GM19455 (cell line): ENCODE results near the gene RAB5IF.
A peak's percentile ranks its signal among the peaks of the same experiment; 100 is the strongest.
"Not testable (repeated sequence)": the region's sequence is repeated elsewhere in the genome, so short reads cannot be mapped to it uniquely, and the experiment has no call there.

ENCODE experiments used
- ATAC-seq: cut with Tn5 transposase; IDR thresholded peaks from one replicate; pipeline ENCODE4 v1.9.1; 2021; ENCODE audit not compliant: unreplicated experiment

Gene RAB5IF

DNA sequence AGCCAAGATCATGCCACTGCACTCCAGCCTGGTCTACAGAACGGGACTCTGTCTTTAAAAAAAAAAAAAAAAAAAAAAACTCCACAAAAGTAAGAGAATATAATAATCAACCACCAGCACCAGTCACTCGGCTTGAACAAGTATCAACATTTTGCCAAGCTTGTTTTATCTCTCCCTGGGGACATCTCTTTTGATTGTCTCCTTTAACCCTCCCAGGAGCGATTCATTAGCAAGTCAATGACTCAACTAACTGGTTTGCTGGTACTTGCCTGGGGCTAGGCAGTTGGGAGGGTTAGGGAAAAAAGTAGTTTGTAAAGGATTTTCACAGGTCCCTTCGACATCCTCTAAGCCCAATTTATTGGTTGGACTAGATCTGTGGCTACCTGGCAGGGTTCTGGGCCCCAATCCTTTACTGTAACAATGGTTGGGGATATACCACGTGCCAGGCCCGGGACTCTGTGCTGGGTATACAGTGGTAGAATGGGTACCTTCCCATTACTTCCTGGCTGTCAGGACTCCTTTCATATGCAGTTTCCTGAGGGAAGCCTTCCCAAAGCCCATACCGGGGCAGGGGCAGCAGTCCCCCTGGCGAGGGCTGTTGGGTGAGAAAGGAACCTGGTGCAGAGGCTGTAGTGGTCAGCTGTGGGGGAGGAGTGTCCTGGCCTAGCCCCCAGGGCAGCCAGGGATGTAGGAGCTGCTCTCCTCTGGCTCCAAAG lies 20.0 kb upstream of the RAB5IF start:
- ATAC-seq: no peak

DNA sequence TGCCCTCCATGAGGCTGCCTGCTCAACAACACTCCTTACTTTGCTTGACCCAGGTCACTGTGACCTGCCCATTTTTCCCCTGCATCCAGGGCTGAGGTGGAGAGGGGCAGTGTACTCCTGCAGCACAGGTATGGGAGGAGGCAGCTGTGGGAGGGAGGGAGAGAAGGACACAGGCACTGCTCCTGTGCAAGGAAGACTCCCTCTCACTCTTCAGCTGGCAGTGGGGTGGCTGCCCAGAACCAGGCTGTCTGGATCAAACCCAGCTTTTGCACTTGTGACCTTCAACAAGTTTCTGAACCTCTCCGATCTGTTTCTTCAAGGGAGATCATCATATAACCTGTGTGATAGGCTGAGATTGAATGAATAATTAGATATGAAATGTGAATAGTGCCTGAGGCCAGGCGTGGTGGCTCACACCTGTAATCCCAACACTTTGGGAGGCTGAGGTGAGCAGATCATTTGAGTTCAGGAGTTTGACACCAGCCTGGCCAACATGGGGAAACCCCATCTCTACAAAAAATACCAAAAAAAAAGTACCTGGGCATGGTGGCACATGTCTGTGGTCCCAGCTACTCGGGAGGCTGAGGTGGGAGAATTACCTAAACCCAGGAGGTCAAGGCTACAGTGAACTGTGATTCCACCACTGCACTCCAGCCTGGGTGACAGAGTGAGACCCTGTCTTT lies 18.1 kb upstream of the RAB5IF start:
- no peak for ATAC-seq

DNA sequence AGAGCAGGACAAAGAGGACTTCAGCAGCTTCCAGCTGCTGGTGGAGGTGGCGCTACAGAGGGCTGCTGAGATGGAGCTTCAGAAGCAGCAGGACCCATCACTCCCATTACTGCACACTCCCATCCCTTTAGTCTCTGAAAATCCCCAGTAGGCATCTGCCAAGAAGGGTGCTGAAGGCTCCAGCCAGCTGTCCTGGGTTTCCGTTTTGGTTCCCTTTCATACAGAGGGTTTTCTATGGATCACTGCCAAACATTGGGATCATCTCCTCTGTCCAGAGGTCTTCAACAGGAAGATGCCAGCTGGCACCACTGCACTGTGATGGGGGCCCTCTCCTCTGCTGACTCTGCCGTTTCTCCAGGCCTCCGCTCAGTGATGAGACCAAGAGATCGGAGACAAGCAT lies 14.3 kb upstream of the RAB5IF start:
- ATAC-seq: no peak

DNA sequence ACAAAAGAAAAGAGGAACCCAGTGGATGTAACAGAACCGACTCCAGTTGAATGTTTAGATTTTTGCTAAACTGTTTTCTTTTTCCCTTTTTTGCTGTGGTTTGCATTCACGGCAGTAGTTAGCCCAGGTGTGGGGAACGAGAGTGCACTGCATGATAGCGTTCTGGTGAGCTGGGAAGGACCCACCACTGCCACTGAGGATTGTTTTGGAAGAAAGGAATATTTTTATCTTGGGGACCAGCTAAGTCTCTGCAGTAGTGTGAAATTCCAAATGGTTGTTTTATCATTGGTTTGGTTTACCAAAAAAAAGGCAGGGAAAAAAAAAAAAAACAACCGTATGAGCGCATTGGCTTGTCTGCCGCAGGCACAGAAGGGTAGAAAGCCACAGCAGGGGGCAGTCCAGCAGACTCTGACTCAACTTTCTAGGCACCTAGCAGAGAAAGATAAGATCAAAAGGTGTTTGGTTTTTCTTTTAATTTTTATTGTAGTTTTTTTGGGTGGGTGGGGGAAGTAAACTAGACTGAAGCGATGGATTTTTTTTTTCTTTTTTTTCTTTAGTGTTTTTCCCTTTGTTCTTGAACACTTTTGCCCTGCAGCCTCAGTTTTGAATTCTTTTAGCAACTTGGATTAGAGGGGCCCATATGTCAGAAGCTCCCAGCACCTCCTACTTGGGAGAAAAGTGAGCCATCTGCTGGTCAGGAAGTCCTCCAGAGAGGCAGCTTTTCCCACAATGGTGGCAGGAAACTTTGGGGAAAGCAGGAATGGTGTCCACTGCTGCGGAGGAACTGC lies 13.5 kb upstream of the RAB5IF start:
- no peak for ATAC-seq

DNA sequence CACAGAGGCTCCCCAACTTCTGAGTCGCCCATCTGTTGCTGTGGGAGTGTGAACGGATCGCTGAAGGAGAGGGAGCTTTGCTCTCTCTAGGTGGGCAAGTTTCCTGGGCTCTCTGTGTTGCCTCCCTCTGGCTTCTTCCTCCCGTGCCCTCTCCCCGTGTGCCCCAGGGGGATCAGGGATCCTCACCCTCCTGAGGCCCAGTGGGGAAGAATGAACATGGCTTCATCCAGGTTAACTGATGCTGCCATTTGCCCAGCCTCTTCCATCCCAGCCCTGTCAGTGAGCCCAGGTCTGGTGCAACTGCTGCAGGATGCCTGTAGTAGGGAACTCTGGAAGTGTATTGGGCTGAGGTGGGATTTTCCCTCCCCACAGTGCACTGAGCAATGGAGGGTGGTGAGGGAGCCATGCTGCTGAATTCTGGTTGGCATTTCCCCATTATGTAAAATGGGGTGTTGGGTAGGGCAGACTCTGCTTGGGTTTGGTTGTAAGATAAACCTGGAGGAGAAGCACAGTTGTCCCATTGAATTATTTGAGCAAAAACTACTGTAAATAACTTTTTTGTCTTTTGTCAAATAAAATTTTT lies 12.1 kb upstream of the RAB5IF start:
- ATAC-seq: no peak

DNA sequence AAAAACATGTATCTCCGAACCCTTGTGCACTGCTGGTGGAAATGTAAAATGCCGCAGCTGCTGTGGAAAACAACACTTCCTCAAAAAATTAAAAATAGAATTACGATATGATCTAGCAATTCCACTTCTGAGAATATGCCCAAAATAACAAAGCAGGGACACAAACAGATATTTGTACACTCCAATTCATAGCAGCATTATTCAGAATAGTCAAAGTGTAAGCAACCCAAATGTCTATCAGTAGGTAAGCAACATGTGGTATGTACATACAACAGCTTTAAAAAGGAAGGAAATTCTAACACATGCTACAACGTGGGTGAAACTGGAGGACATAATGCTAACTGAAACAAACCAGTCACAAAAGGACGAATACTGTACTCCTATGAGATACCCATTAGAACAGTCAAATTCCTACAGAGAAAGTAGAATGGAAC lies 5.7 kb upstream of the RAB5IF start:
- no peak for ATAC-seq

DNA sequence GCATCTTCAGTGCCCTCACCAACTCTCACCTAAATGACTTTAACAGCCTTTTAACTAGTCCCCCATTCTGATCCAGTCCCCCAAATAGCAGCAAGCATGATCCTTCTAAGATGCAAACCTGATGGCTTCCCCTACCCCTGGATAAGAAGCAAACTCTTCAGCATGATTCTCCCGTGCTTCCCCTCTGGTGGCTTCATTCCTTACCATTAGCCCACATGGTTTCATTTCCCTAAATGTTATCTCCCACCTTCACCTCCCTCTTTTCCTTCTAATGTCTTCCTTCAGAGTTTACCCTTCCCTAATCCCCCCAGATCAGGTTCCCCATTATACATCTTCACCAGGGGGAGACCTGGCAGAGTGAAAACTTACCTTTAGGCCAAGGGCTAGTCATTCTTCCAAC lies 4.0 kb upstream of the RAB5IF start:
- no peak for ATAC-seq

DNA sequence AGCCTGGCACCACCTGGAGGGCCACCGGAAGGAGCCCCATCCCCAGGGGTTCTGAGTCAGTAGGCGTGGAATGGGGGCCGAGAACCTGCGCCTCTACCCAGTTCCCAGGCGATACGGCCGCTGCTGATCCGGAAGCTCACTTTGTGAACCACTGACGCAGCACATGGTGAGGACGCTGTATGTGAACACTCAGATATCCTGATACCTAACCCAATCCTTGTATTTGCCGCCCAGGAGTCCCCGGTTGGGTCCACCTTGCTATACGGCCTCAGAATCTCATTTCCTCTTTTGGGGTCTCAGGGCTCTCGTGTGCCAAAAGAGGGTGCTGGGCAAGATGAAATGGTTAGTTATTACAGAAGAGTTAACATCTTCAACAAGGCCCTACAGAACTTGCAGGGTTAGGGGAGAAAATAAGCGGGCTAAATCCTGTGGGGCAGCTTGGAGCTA lies 604 bp upstream of the RAB5IF start:
- ATAC-seq: peak; percentile 32

DNA sequence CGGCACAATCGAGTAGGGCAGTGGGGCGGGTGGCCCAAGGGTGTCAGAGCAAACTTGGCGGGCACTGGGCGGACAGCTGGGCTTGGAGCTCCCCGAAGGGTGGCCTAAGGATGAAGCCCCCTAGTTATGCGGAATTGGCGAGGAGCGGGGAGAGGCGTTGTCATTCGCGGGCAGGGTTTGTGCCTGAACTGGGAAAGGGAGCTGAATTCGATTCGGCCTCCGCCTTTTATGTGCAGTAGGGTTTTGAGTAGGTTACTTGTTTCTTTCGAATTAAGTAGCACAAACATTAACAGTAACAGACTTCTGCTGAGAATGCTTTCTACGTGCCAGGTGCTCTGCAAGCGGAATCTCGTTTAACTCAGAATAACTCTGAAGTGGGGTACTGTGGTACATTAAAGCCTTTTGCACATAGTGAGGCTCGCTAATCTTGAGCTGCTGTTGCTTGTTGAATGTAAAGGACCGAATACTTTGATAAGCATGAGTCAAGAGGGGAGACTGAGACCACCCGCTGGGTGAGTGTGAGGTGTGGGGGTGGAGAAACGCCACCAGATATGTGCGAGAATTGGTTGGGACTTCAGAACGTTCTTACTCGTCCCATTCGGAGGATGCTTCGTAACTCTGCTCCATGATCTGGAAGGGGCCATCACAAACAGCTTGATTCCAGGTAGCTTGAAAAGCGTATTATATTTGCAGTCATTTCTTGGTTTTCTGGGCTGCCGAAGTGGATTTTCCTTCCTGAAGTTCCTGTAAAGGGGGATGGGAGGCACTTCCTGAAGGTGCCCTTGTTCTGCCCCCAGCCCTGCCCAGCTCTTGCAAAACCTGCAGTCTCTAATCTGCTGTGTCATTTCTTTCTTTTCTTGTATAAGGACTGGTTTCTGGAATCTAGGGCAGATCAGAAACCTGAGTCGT lies 833 bp downstream of the RAB5IF start:
- ATAC-seq: peak; percentile 31

DNA sequence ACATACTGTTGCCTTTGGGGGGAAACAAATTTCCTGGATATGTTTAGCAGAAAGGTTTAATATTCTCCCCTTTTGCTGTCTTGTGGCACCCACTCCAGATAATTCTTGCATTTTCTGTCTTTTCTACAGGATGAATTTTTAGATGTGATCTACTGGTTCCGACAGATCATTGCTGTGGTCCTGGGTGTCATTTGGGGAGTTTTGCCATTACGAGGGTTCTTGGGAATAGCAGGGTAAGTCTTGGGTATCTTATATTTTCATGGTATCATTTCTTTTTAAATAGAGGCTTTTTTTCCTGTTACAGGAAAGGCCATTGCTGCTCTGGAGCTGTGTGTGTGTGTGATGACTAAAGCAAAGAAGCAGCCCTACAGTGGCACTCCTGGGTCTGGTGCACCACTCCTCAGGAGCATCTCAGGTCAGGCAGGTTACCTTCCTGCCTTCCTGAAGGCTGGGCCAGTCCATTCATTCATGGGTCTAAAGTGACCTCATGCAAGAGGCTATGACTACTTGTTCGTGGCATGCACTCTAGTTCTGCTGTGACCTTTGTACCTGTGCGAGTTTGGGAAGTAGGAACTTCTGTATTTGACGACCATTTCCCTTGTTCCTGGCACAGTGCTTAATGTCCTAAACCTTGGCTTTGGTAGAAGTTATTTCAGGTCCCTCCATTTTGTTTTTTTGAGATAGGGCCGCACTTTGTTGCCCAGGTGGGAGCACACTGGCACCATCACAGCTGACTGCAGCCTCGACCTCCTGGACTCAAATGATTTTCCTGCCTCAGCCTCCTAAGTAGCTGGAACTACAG lies 2.2 kb downstream of the RAB5IF start:
- no peak for ATAC-seq

DNA sequence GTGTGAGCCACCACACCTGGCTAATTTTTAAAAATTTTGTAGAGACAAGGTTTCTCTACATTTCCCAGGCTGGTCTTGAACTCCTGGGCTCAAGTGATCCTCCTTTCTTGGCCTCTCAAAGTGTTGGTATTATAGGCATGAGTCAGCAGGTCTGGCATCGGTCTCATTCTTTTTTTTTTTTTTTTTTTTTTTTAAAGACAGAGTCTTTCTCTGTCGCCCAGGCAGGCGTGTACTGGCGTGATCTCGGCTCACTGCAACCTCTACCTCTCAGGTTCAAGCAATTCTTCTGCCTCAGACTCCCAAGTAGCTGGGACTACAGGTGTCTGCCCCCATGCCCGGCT lies 2.8 kb downstream of the RAB5IF start:
- not testable (repeated sequence) for ATAC-seq

DNA sequence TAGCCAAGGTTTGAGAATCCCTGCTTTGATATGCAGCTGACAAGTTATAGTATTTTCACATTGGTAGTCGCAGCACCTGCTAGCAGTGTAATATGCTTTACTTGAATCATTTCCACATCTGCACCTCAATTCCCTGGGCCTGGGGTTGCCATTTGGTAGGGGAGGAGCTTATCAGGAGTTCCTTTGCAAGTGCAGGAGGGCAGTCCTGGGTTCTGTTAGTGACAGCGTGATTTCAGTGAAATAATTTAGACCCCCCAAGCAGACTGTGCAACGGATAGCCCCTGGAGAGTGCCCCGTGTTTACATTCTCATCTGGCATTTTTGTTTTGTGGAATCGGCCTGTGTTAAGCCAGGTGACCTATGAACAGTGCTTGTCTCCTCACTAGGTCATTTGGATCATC lies 6.0 kb downstream of the RAB5IF start:
- no peak for ATAC-seq

DNA sequence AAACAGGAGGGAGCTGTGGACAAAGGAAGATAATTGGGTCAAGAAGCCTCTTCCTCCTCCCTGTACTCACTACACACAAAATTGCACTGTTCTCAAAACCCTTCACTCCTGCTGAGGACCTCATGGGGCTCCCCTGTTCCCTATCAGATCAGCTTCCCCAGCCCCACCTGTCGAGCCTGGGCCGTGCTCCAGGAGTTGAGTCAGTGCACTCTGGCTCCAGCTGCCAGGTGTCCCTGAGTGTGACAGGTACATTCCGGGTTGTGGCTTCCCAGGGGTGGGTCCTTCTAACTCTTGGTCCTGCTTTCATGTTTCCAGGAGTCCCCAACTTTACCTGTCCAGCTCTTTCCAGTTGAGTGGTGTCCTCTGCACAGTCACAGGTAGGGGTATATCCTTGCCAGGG lies 8.4 kb downstream of the RAB5IF start:
- no peak for ATAC-seq

DNA sequence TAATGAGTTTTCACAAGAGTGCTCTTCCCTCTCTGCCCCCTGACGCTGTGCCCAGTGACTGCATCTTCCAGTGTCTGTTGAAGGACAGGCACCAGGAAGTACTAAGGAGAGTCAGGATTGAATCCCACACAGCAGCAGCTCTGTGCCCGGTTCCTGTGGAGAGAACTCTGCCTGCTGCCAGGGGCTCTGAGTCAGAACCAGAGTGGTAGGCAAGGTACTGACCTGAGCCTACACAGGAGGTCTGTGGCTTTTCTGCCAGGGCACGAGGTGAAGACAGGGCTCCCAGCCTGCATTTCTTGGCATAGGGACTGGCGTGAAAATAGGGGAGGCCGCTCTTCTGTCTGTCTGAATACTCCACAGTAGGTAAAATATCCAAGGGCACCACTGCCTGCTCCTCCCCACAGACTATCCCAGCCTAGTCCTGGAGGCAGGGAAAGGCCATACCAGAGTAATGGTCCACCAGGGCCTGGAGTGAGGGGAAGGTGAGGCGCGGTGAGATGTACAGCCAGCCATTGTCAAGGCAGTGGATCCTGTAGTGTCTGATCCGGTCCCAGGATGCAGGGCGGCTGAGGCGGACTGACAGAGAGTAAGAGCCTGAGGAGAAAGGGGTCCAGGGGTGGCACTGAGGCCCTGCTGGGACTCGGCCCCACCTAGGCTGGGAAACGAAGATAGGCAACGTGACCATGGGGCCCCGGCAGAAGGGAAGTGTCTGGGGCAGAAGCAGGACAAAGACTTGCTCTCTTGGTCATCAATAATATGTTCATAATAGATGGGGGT lies 9.4 kb downstream of the RAB5IF start:
- no peak for ATAC-seq

DNA sequence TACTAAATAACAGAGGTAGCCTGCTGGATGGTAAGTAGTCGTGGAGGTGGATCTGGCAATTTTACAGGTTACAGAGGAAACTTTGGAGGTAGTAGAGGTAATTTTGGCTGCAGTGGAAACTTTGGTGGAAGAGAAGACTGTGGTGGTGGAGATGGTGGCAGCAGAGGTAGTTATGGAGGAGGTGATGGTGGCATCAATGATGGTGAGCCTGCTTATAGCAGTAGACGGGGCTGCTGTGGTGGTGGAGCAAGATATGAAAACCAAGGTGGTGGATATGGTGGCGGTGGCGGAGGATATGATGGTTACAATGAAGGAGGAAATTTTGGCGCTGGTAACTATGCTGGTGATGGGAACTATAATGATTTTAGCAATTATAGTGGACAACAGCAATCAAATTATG lies 15.3 kb downstream of the RAB5IF start:
- ATAC-seq: no peak

DNA sequence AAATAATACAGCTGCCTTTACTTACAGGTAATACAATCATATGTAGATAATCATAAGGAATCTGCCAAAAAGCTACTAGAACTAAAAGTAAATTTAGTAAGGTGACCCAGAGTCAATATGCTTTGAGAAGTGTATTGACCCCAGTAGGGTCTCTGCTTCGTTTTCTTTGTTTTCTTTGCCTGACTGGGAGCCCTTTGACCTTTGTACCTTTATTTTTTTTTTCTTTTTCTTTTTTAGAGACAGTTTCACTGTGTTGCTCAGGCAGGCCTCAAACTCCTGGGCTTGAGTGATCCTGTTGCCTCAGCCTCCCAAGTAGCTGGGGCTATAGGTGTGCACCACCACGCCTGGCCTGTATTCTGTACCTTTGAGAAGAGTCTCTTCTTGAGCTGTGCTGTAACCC lies 17.9 kb downstream of the RAB5IF start:
- ATAC-seq: no peak

DNA sequence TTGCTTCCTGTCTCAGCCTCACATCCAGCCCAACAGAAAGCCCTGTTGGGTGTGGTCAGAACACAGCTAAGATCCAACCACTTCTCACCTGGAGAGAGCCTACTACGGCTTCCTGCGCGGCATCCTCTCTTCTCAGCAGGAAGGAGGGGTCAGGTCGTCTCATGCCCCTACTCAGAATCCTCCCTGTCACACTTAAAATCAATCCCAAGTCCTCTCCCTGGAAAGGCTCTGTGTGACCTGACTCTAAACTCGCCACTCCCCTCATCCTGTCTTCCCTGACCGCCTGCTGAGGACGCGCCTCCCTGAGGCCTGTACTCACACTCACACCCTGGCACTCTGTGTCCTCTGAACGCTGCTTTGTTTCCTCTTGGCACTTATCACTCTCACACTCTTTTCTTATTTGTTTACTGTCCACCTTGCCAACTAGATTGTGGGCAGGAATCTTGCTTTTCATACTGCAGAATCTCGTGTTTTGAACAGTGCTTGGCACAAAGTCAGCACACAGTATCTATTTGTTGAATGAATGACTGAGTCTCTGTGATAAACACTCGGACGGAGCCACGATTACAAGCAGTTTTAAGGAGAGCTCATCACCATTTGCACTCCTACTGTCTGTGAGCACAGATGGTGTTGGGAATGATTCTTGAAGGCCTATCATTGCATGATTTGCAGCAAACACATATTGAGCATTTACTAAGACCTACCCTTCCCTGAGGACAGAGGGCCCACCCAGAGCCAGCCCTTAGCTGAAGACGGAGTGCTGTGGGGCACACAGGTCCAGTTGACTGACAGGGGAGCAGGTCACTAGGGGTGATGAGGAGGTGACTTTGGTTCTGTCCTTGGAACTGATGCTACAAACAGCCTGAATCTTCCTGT lies 18.7 kb downstream of the RAB5IF start:
- no peak for ATAC-seq

DNA sequence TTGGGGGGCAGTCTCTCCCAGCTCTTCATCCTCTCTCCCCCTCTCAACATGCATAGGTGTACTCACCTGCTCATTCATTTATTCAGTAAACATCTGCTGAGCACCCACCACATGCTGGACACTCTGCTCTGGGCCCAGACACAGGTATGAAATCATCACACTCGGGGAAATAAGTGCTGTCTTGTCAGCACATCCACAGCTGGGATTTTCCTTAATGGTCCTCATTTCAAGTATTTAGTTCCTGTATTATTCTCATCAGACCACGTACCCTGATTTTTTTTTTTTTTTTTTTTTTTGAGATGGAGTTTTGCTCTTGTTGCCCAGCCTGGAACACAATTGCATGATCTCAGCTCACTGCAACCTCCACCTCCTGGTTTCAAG lies 19.4 kb downstream of the RAB5IF start:
- ATAC-seq: no peak
